ENCODE results near the gene OR4C13.
"Not testable (repeated sequence)": the region's sequence is repeated elsewhere in the genome, so short reads cannot be mapped to it uniquely, and the experiment has no call there.

Gene OR4C13

DNA sequence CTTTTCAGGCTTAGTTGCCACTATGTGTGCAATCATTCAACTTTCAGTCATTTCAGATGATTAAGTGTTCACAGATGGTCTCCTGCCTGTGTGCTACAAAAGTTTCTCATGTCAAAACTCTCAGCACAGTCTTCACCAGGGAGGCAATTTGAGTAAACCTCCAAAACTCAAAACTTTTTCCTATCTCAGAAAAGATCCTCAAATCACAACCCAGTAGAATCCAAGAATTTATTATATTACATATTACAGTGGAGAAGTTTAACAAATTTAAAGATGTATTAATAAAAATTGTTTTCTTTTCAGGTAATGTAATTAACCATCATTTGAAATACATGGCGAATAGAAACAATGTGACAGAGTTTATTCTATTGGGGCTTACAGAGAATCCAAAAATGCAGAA is at the start of gene OR4C13:
Gene OR4C13 (plus strand): TSS at position 301 of the 400 bp plus-strand sequence. CDS start 32 bp downstream, at position 333.
- DNase-seq = no peak

DNA sequence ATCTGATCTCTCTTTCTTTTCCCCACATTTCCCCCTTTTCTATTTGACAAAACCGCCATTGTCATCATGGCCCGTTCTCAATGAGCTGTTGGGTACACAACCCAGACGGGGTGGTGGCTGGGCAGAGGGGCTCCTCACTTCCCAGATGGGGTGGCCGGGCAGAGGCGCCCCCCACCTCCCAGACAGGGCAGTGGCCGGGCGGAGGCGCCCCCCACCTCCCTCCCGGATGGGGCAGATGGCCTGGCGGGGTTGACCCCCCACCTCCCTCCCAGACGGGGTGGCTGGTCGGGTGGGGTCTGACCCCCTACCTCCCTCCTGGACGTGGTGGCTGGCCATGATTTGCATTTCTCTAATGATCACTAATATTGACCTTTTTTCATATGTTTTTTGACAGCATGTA is 40.7 kb upstream of the OR4C13 start:
- DNase-seq = not testable (repeated sequence)

DNA sequence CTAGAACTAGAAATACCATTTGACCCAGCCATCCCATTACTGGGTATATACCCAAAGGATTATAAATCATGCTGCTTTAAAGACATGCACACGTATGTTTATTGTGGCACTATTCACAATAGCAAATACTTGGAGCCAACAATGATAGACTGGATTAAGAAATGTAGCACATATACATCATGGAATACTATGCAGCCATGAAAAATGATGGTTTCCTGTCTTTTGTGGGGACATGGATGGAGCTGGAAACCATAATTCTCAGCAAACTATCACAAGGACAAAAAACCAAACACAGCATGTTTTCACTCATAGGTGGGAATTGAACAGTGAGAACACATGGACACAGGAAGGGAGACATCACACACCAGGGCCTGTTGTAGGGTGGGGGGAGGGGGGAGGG is 3.5 kb upstream of the OR4C13 start:
- not testable (repeated sequence) for DNase-seq

DNA sequence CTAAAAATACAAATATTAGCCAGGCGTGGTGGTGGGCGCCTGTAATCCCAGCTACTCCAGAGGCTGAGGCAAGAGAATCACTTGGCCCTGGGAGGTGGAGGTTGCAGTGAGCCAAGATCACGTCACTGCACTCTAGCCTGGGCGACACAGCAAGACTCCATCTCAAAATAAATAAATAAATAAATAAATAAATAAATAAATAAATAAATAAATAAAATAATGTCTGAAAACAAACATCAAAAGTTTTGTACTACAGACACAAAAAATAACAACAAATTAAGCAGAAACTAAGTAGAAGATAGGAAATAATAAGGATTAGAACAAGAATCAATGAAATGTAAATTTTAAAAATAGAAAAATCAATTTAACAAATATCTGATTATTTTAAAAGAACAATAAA is 21.2 kb downstream of the OR4C13 start:
- DNase-seq = not testable (repeated sequence)

DNA sequence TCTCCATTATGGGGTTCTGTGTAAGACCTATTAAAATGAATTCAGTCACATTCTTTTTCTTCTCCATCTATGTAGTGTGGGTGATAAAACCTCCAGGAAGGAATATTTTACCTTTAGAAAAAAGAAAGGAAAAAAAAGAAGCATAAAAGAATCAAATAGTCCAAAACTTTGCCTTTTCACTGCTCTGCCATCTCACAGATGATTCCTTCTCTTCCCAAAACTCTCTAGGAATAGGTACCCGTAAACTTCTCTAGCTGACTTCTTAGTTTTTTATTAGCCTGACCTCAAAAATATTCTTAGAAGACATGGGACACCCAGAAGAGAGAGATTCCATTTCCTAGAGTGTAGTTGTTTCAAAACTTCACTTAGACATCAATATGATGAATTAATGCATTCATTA is 30.2 kb downstream of the OR4C13 start, which contains the start of gene OR4C12:
Gene OR4C12 (minus strand): TSS at position 101 of the 400 bp plus-strand sequence. CDS start 34 bp downstream, at position 67.
- not testable (repeated sequence) for DNase-seq

DNA sequence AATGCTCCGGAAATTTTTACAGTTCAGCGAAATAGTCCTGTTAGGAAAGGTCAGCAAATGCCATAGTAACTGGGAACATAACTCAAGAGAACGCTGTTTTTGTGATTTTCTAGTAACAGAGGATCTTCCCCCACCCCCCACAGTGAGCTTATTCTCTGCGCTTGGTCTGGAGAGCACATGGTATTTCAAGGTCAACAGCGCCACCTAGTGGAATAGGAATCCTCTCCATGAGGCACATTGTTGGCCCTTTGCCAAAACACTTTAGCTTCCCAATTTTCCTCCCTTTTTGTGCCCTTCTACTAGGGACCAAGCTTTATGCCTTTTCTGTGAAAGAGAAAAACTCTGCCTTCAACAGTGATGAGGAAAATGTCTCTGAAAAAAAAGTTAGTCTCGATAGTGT is 43.4 kb downstream of the OR4C13 start:
- peak; percentile 87 for DNase-seq

All from DMS53 (cell line).